Ishikawa (cell line): Measurements from ENCODE around the gene FKBP4.

ENCODE experiments used
- CEBPB ChIP-seq: IDR thresholded peaks from 2 replicates; pipeline ENCODE4 v1.6.1; 2012
- CREB1 ChIP-seq: IDR thresholded peaks from 2 replicates; pipeline ENCODE4 v1.6.1; 2012; ENCODE audit warnings: low read depth
- EP300 ChIP-seq: IDR thresholded peaks from 2 replicates; pipeline ENCODE4 v1.6.1; 2012; ENCODE audit warnings: borderline replicate concordance
- TAF1 ChIP-seq: IDR thresholded peaks from 2 replicates; pipeline ENCODE4 v1.6.1; 2012; ENCODE audit warnings: low read depth, mild to moderate bottlenecking
- TCF12 ChIP-seq: IDR thresholded peaks from 2 replicates; pipeline ENCODE4 v1.6.1; 2012; ENCODE audit warnings: low read depth

DNA sequence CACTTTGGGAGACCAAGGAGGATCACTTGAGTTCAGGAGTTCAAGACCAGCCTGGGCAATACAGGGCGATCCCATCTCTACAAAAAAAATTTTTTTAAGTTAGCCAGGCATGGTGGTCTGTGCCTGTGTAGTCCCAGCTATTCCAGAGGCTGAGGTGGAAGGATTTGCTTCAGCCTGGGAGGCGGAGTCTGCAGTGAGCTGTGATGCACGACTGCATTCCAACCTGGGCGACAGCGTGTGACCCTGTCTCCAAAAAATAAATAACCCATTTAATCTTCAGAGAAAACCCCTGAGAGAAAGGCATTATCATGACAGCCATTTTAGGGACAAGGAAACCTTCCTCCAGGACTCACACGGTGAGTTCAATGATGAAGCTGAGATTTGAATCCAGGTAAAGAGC is 3.7 kb upstream of the FKBP4 start:
- TF ChIP-seq TCF12 (no peak), EP300 (no peak), TAF1 (no peak), CEBPB (no peak), CREB1 (no peak)
